OCI-LY1 (cell line): ENCODE measurements around the gene HOXC11.
A peak's percentile ranks its signal among the peaks of the same experiment; 100 is the strongest.

Experiments
- H2AFZ ChIP-seq: fragments of 200-600 bp; sonication (generic), shearing (Covaris generic); 2 replicates; pipeline ENCODE4 v1.6.0; 2014; ENCODE audit warnings: antibody characterized with exemption, mild to moderate bottlenecking, low read length
- H3F3A ChIP-seq: fragments of 200-600 bp; sonication (generic), shearing (Covaris generic); 2 replicates; pipeline ENCODE4 v1.6.0; 2014; ENCODE audit warnings: mild to moderate bottlenecking, antibody characterized with exemption, low read length, moderate library complexity; ENCODE audit not compliant: insufficient read depth
- H3K27ac ChIP-seq: fragments of 200-600 bp; sonication (generic); 2 replicates; pipeline ENCODE4 v1.5.1; 2014; ENCODE audit warnings: low read length, mixed run types, mild to moderate bottlenecking, low read depth; ENCODE audit not compliant: poor library complexity, severe bottlenecking
- H3K27me3 ChIP-seq: fragments of 200-600 bp; sonication (generic); 2 replicates; pipeline ENCODE4 v1.6.0; 2014; ENCODE audit warnings: antibody characterized with exemption, mild to moderate bottlenecking, low read length, moderate library complexity; ENCODE audit not compliant: insufficient read depth
- H3K36me3 ChIP-seq: fragments of 200-600 bp; sonication (generic); 2 replicates; pipeline ENCODE4 v1.6.1; 2014; ENCODE audit warnings: mild to moderate bottlenecking, antibody characterized with exemption, low read length, moderate library complexity, mixed read lengths; ENCODE audit not compliant: insufficient read depth
- H3K4me1 ChIP-seq: fragments of 200-600 bp; sonication (generic); 2 replicates; pipeline ENCODE4 v1.5.1; 2014; ENCODE audit warnings: mild to moderate bottlenecking, low read length, moderate library complexity; ENCODE audit not compliant: insufficient read depth, severe bottlenecking
- H3K4me2 ChIP-seq: fragments of 200-600 bp; sonication (generic), shearing (Covaris generic); 2 replicates; pipeline ENCODE4 v1.6.1; 2014; ENCODE audit warnings: low read length
- H3K4me3 ChIP-seq: fragments of 200-600 bp; sonication (generic); 2 replicates; pipeline ENCODE4 v1.5.1; 2014; ENCODE audit warnings: low read length, low read depth, mild to moderate bottlenecking, mixed read lengths; ENCODE audit not compliant: poor library complexity, severe bottlenecking
- H3K79me2 ChIP-seq: fragments of 200-600 bp; shearing (Covaris generic); 2 replicates; pipeline ENCODE4 v1.6.1; 2016; ENCODE audit warnings: mixed run types, low read length, mixed read lengths; ENCODE audit not compliant: insufficient read depth
- H3K9ac ChIP-seq: fragments of 200-600 bp; sonication (generic), shearing (Covaris generic); 2 replicates; pipeline ENCODE4 v1.6.1; 2014; ENCODE audit warnings: mild to moderate bottlenecking, low read length, mixed read lengths
- H3K9me2 ChIP-seq: fragments of 200-600 bp; sonication (generic), shearing (Covaris generic); 2 replicates; pipeline ENCODE4 v1.6.1; 2014; ENCODE audit warnings: low read depth, mild to moderate bottlenecking, low read length, mixed read lengths
- H3K9me3 ChIP-seq: fragments of 200-600 bp; shearing (Covaris generic); 2 replicates; pipeline ENCODE4 v1.6.1; 2014; ENCODE audit warnings: low read length, mixed read lengths
- H4K20me1 ChIP-seq: fragments of 200-600 bp; sonication (generic), shearing (Covaris generic); 2 replicates; pipeline ENCODE4 v1.6.0; 2016; ENCODE audit warnings: mild to moderate bottlenecking, low read length; ENCODE audit not compliant: insufficient read depth
- CTCF ChIP-seq: fragments of 200-600 bp; sonication (generic), shearing (Covaris generic); IDR thresholded peaks from 2 replicates; pipeline ENCODE4 v1.5.1; 2017; ENCODE audit warnings: mild to moderate bottlenecking, antibody characterized with exemption, low read length, moderate library complexity, mixed read lengths
- EZH2 ChIP-seq: fragments of 200-600 bp; sonication (generic), shearing (Covaris generic); IDR thresholded peaks from 2 replicates; pipeline ENCODE4 v1.8.0; 2017; ENCODE audit warnings: borderline replicate concordance, mixed run types, mild to moderate bottlenecking, antibody characterized with exemption, low read length, moderate library complexity, mixed read lengths

Gene HOXC11

DNA sequence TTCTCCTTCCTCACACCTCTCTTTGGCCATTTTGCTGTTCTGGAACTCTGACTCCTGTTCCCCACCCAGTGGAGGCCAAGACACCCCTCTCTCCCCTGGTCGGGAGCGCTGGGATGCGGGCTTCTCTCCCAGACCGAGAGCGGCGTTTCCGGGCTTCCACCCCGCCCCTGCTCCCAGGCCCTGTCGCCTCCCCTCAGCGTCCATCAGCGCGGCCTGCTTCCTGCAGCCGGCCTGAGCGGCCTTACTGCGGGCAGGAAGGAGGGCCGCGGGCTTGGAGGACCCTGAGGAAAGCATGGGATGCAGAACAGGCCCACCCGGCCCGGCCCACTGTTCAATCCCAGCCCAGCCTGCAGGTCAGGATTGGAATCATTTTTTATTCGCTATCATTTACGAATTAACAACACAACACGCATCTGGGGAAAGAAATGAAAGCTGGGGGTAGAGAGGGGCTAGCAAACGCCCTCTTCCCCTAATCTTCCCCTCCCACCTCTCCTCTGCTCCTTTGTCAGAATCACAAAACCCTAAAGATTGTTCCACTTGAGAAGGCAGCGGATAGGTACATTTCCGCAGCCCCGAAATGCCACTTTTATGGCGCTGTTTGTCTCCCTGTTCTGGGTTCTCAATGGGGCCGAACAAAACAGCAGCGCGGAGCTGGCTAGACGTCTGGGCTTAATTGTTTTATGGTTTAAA is 32.1 kb downstream of the HOXC11 start:
- TF ChIP-seq EZH2 (no peak), CTCF (no peak)
- no peak overlapping the region for H3K9ac ChIP-seq
- H3K9me2 ChIP-seq = no peaks in the 10 kb centered on the region
- peaks cover 6% of the 10 kb centered on the region for H3K4me1 ChIP-seq
- no peak overlapping the region for H3K27ac ChIP-seq
- H3K27me3 ChIP-seq = 0 out of 2 replicates have a peak, but pooled peaks cover 4% of the 10 kb centered on the region
- H3K36me3 ChIP-seq = no peaks in the 10 kb centered on the region
- no peaks in the 10 kb centered on the region for H3K9me3 ChIP-seq
- H3F3A ChIP-seq = no peaks in the 10 kb centered on the region
- no peak overlapping the region for H2AFZ ChIP-seq
- H3K4me3 ChIP-seq = no peak overlapping the region
- H3K4me2 ChIP-seq = no peak overlapping the region
- H3K79me2 ChIP-seq = no peaks in the 10 kb centered on the region
- no peaks in the 10 kb centered on the region for H4K20me1 ChIP-seq

- H3K9me3 ChIP-seq = no peaks in the 10 kb centered on the region
- H3K4me3 ChIP-seq = no peak overlapping the region
- H2AFZ ChIP-seq = no peak overlapping the region
- 0 out of 2 replicates have a peak, but pooled peaks cover 6% of the 10 kb centered on the region for H3K27me3 ChIP-seq
- H3K79me2 ChIP-seq = no peaks in the 10 kb centered on the region
- H3K27ac ChIP-seq = no peak overlapping the region
- H3K9ac ChIP-seq = no peak overlapping the region
- H4K20me1 ChIP-seq = no peaks in the 10 kb centered on the region
- H3F3A ChIP-seq = no peaks in the 10 kb centered on the region
- TF ChIP-seq EZH2 = no peak
- TF ChIP-seq CTCF = no peak
- H3K36me3 ChIP-seq = no peaks in the 10 kb centered on the region
- no peak overlapping the region for H3K4me2 ChIP-seq
- H3K9me2 ChIP-seq = no peaks in the 10 kb centered on the region
- peaks cover 6% of the 10 kb centered on the region for H3K4me1 ChIP-seq
Observed at GRCh38 chr12:54005531-54005852, 32.6 kb downstream of the HOXC11 start.

- Histone ChIP-seq H2AFZ (no peak overlapping the region), H3K4me1 (peaks cover 6% of the 10 kb centered on the region), H4K20me1 (no peaks in the 10 kb centered on the region), H3K79me2 (no peaks in the 10 kb centered on the region), H3K27ac (no peak overlapping the region), H3K4me3 (peak overlapping the region; percentile 2), H3K9ac (peak overlapping the region; percentile 34; the same call in 1 of the 2 replicates), H3K27me3 (0 out of 2 replicates have a peak, but pooled peaks cover 6% of the 10 kb centered on the region), H3K9me3 (no peaks in the 10 kb centered on the region), H3K4me2 (peak overlapping the region; percentile 50; the same call in 1 of the 2 replicates), H3F3A (no peaks in the 10 kb centered on the region), H3K36me3 (no peaks in the 10 kb centered on the region), H3K9me2 (no peaks in the 10 kb centered on the region)
- TF ChIP-seq EZH2 (no peak), CTCF (peak; percentile 91)
Observed at GRCh38 chr12:54005853-54006558, 33.1 kb downstream of the HOXC11 start.
